ENCODE results near the gene BMPR1A.

BMPR1A gene

GRCh38 chr10:86770412-86770960 lies 14.1 kb downstream of the BMPR1A start:
- Mint-ChIP-seq H3K4me3 (no peak overlapping the region), H3K27ac (no peak overlapping the region), H3K27me3 (no peaks in the 10 kb centered on the region), H3K36me3 (no peaks in the 10 kb centered on the region), H3K9me3 (no peaks in the 10 kb centered on the region), H3K4me1 (peaks cover 14% of the 10 kb centered on the region)
- ATAC-seq, result no peak

- ATAC-seq, result no peak
- no peaks in the 10 kb centered on the region for H3K9me3 Mint-ChIP-seq
- H3K36me3 Mint-ChIP-seq, result no peaks in the 10 kb centered on the region
- H3K4me1 Mint-ChIP-seq, result peaks cover 18% of the 10 kb centered on the region
- no peak overlapping the region for H3K4me3 Mint-ChIP-seq
- H3K27me3 Mint-ChIP-seq, result no peaks in the 10 kb centered on the region
- H3K27ac Mint-ChIP-seq, result no peak overlapping the region
These were observed 17.1 kb downstream of the BMPR1A start for GRCh38 chr10:86773498-86773897.

- Mint-ChIP-seq H3K36me3 (peaks cover 6% of the 10 kb centered on the region), H3K4me1 (peaks cover 16% of the 10 kb centered on the region), H3K27ac (no peak overlapping the region), H3K4me3 (no peak overlapping the region), H3K9me3 (no peaks in the 10 kb centered on the region), H3K27me3 (no peaks in the 10 kb centered on the region)
- no peak for ATAC-seq
These were observed 18.8 kb downstream of the BMPR1A start for GRCh38 chr10:86775056-86775869.

- Mint-ChIP-seq H3K9me3 (no peaks in the 10 kb centered on the region), H3K27me3 (no peaks in the 10 kb centered on the region), H3K4me1 (peaks cover 12% of the 10 kb centered on the region), H3K36me3 (peaks cover 6% of the 10 kb centered on the region), H3K27ac (no peak overlapping the region), H3K4me3 (no peak overlapping the region)
- ATAC-seq, result no peak
These were observed 19.4 kb downstream of the BMPR1A start for GRCh38 chr10:86775870-86776180.

- peaks cover 33% of the 10 kb centered on the region for H3K4me1 Mint-ChIP-seq
- no peak overlapping the region for H3K27ac Mint-ChIP-seq
- no peak overlapping the region for H3K4me3 Mint-ChIP-seq
These were observed 23.0 kb downstream of the BMPR1A start for GRCh38 chr10:86779220-86780017.

GRCh38 chr10:86782701-86783418 lies 26.4 kb downstream of the BMPR1A start:
- H3K27ac Mint-ChIP-seq, result no peak overlapping the region
- no peak for ATAC-seq
- H3K27me3 Mint-ChIP-seq, result no peaks in the 10 kb centered on the region
- peaks cover 30% of the 10 kb centered on the region for H3K36me3 Mint-ChIP-seq
- no peak overlapping the region for H3K4me3 Mint-ChIP-seq
- peaks cover 35% of the 10 kb centered on the region for H3K4me1 Mint-ChIP-seq
- peaks cover 11% of the 10 kb centered on the region for H3K9me3 Mint-ChIP-seq

More at GRCh38 chr10:86779220-86780017, 23.0 kb downstream of the BMPR1A start:
- Mint-ChIP-seq H3K9me3 (no peaks in the 10 kb centered on the region), H3K27me3 (no peaks in the 10 kb centered on the region), H3K36me3 (peaks cover 12% of the 10 kb centered on the region)
- no peak for ATAC-seq

GRCh38 chr10:86785037-86785436 lies 28.6 kb downstream of the BMPR1A start:
- Mint-ChIP-seq H3K9me3 (peaks cover 12% of the 10 kb centered on the region), H3K4me3 (no peak overlapping the region), H3K4me1 (peaks cover 28% of the 10 kb centered on the region), H3K27ac (no peak overlapping the region), H3K27me3 (no peaks in the 10 kb centered on the region), H3K36me3 (peaks cover 24% of the 10 kb centered on the region)
- ATAC-seq, result no peak

GRCh38 chr10:86785968-86786367 lies 29.5 kb downstream of the BMPR1A start:
- ATAC-seq, result no peak

GRCh38 chr10:86786368-86786767 lies 29.9 kb downstream of the BMPR1A start:
- Mint-ChIP-seq H3K4me1 (peaks cover 28% of the 10 kb centered on the region), H3K9me3 (peaks cover 12% of the 10 kb centered on the region), H3K27ac (no peak overlapping the region), H3K27me3 (no peaks in the 10 kb centered on the region), H3K4me3 (no peak overlapping the region), H3K36me3 (peaks cover 24% of the 10 kb centered on the region)
- ATAC-seq, result no peak

More at GRCh38 chr10:86785968-86786367, 29.5 kb downstream of the BMPR1A start:
- Mint-ChIP-seq H3K9me3 (peaks cover 12% of the 10 kb centered on the region), H3K27ac (no peak overlapping the region), H3K4me3 (no peak overlapping the region), H3K4me1 (peaks cover 28% of the 10 kb centered on the region), H3K36me3 (peaks cover 24% of the 10 kb centered on the region), H3K27me3 (no peaks in the 10 kb centered on the region)

GRCh38 chr10:86790394-86790793 lies 34.0 kb downstream of the BMPR1A start:
- peaks cover 8% of the 10 kb centered on the region for H3K9me3 Mint-ChIP-seq
- no peaks in the 10 kb centered on the region for H3K4me1 Mint-ChIP-seq
- H3K36me3 Mint-ChIP-seq, result peaks cover 10% of the 10 kb centered on the region
- no peak overlapping the region for H3K27ac Mint-ChIP-seq
- no peak for ATAC-seq
- H3K4me3 Mint-ChIP-seq, result no peak overlapping the region
- H3K27me3 Mint-ChIP-seq, result no peaks in the 10 kb centered on the region

- Mint-ChIP-seq H3K4me1 (peaks cover 4% of the 10 kb centered on the region), H3K4me3 (no peak overlapping the region), H3K27me3 (no peaks in the 10 kb centered on the region), H3K36me3 (peaks cover 2% of the 10 kb centered on the region), H3K9me3 (peaks cover 3% of the 10 kb centered on the region), H3K27ac (no peak overlapping the region)
- ATAC-seq, result no peak
These were observed 36.2 kb downstream of the BMPR1A start for GRCh38 chr10:86792461-86793167.

- no peak overlapping the region for H3K4me3 Mint-ChIP-seq
- no peaks in the 10 kb centered on the region for H3K27me3 Mint-ChIP-seq
- peaks cover 7% of the 10 kb centered on the region for H3K4me1 Mint-ChIP-seq
- H3K9me3 Mint-ChIP-seq, result no peaks in the 10 kb centered on the region
- no peaks in the 10 kb centered on the region for H3K36me3 Mint-ChIP-seq
- H3K27ac Mint-ChIP-seq, result no peak overlapping the region
- no peak for ATAC-seq
These were observed 37.3 kb downstream of the BMPR1A start for GRCh38 chr10:86793696-86794095.

- H3K27ac Mint-ChIP-seq, result no peak overlapping the region
- no peak for ATAC-seq
- no peak overlapping the region for H3K4me3 Mint-ChIP-seq
- peaks cover 17% of the 10 kb centered on the region for H3K4me1 Mint-ChIP-seq
- no peaks in the 10 kb centered on the region for H3K36me3 Mint-ChIP-seq
- no peaks in the 10 kb centered on the region for H3K9me3 Mint-ChIP-seq
- no peaks in the 10 kb centered on the region for H3K27me3 Mint-ChIP-seq
These were observed 38.9 kb downstream of the BMPR1A start for GRCh38 chr10:86795353-86795752.

GRCh38 chr10:86798025-86798424 lies 41.6 kb downstream of the BMPR1A start:
- no peak overlapping the region for H3K27ac Mint-ChIP-seq
- no peak overlapping the region for H3K4me3 Mint-ChIP-seq
- peaks cover 12% of the 10 kb centered on the region for H3K36me3 Mint-ChIP-seq
- peaks cover 29% of the 10 kb centered on the region for H3K4me1 Mint-ChIP-seq
- no peaks in the 10 kb centered on the region for H3K9me3 Mint-ChIP-seq
- no peaks in the 10 kb centered on the region for H3K27me3 Mint-ChIP-seq
- no peak for ATAC-seq

- Mint-ChIP-seq H3K27me3 (no peaks in the 10 kb centered on the region), H3K27ac (no peak overlapping the region), H3K4me1 (peaks cover 29% of the 10 kb centered on the region), H3K4me3 (no peak overlapping the region), H3K9me3 (no peaks in the 10 kb centered on the region), H3K36me3 (peaks cover 12% of the 10 kb centered on the region)
- ATAC-seq, result no peak
These were observed 42.2 kb downstream of the BMPR1A start for GRCh38 chr10:86798611-86799010.

Measured in stimulated activated memory B cell treated with anti-CD40 and anti-IgM and Interleukin-4, amounts not matched to agents 10 μg/mL and 1 μg/mL and 100 μg/mL, for 72 hours (primary cell).